ENCODE measurements around the gene MARF1.

DNA sequence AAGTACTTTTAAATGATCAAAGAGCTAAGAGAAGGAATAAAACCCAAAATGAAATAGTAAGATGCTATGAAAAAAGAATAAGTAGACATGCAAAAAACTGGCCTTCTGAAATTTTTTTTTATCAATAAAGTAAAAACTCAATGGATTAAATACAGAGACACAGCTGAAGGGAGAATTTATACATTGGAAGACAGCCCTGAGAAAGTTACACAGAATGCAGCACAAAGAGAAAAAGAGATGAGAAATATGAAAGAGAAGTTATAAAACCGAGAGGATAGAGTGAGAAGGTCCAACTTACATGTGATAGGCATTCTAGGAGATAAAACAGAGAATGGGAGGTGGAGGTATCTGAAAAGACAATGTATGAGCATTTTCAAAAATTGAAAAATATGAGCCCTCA, 57.0 kb downstream of the MARF1 start:
- TF ChIP-seq, protein P1, sequence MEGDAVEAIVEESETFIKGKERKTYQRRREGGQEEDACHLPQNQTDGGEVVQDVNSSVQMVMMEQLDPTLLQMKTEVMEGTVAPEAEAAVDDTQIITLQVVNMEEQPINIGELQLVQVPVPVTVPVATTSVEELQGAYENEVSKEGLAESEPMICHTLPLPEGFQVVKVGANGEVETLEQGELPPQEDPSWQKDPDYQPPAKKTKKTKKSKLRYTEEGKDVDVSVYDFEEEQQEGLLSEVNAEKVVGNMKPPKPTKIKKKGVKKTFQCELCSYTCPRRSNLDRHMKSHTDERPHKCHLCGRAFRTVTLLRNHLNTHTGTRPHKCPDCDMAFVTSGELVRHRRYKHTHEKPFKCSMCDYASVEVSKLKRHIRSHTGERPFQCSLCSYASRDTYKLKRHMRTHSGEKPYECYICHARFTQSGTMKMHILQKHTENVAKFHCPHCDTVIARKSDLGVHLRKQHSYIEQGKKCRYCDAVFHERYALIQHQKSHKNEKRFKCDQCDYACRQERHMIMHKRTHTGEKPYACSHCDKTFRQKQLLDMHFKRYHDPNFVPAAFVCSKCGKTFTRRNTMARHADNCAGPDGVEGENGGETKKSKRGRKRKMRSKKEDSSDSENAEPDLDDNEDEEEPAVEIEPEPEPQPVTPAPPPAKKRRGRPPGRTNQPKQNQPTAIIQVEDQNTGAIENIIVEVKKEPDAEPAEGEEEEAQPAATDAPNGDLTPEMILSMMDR (IDR thresholded peaks at IDR 0.05; ENCODE audit: borderline replicate concordance, extremely low read depth, low read length, poor library complexity, severe bottlenecking) = no peak
- TF ChIP-seq EZH2 (IDR thresholded peaks at IDR 0.05; ENCODE audit: borderline replicate concordance, low read depth, low read length, severe bottlenecking) = no peak
